B cell (primary cell): ENCODE measurements around the gene CERK. TPM values are rescaled to one million over a fixed set of nuclear protein-coding genes. Genes with fewer than 3 reads are reported as not detected.

Experiments
- ATAC-seq: fragments of 200-7000 bp; cut with Tn5 transposase; one replicate; pipeline ENCODE4 v1.10.0; 2021; ENCODE audit warnings: low read depth, mild to moderate bottlenecking, moderate number of reproducible peaks, moderate library complexity
- CTCF ChIA-PET: fragments of 350-600 bp; sonication (Branson Sonifier 250); formaldehyde crosslinking; loops from one replicate; lab custom pipeline; 2021; ENCODE audit warnings: antibody characterized with exemption, inconsistent platforms; lab: Charles Lee
- POLR2A ChIA-PET: fragments of 350-600 bp; sonication (Branson Sonifier 250); formaldehyde crosslinking; loops from one replicate; lab custom pipeline; 2021; ENCODE audit warnings: antibody characterized with exemption; lab: Charles Lee
- DNase-seq: peaks from one replicate; pipeline ENCODE4 v3.0.0; 2013
- H2AFZ ChIP-seq: 2 replicates; pipeline ENCODE4 v1.6.1; 2012; ENCODE audit warnings: mild to moderate bottlenecking, low read depth, low read length; ENCODE audit not compliant: insufficient read depth, poor library complexity, severe bottlenecking
- H3K27ac ChIP-seq, 2 donors: 1 replicate in 1 of 2; 2 replicates in 1 of 2; pipeline ENCODE4 v1.5.1; 2012 to 2013; ENCODE audit warnings: low read length in 2 of 2, mild to moderate bottlenecking in 2 of 2, moderate library complexity in 1 of 2
- H3K27me3 ChIP-seq, 4 experiments: fragments of 200-600 bp in 1 of 4; sonication (generic) in 1 of 4; replicated peaks in 1 of 4; 1 replicate in 2 of 4; 2 replicates in 2 of 4; pipeline versions ENCODE4 v1.6.1 to v1.7.0; 2013 to 2016; ENCODE audit warnings: low read length in 3 of 4, mild to moderate bottlenecking in 2 of 4, mixed read lengths in 1 of 4, moderate library complexity in 1 of 4; ENCODE audit not compliant: insufficient read depth in 4 of 4, control insufficient read depth in 3 of 4; ENCODE audit errors: control extremely low read depth in 1 of 4
- H3K36me3 ChIP-seq, 2 experiments: replicated peaks in 1 of 2; 1 replicate in 1 of 2; 2 replicates in 1 of 2; pipeline versions ENCODE4 v1.6.1 to v1.7.1; 2013; ENCODE audit warnings: low read length in 1 of 2; ENCODE audit not compliant: insufficient read depth in 2 of 2, control insufficient read depth in 1 of 2; ENCODE audit errors: control extremely low read depth in 1 of 2, extremely low read depth in 1 of 2
- H3K4me1 ChIP-seq, 2 donors: fragments of 200-600 bp in 1 of 2; sonication (generic) in 1 of 2; 1 replicate in 1 of 2; 2 replicates in 1 of 2; pipeline versions ENCODE4 v1.5.1 to v1.6.1; 2013 to 2017; ENCODE audit warnings: low read length in 2 of 2; ENCODE audit not compliant: control insufficient read depth in 2 of 2, insufficient read depth in 2 of 2
- H3K4me2 ChIP-seq: replicated peaks from 2 replicates; pipeline ENCODE3; 2012; ENCODE audit warnings: mild to moderate bottlenecking, low read depth, low read length; ENCODE audit not compliant: poor library complexity, severe bottlenecking
- H3K4me3 ChIP-seq, 5 experiments: fragments of 200-600 bp in 1 of 5; sonication (generic) in 1 of 5; 1 replicate in 3 of 5; 2 replicates in 2 of 5; pipeline versions ENCODE4 v1.5.1 to v1.7.0; 2011 to 2016; ENCODE audit warnings: low read length in 4 of 5, mild to moderate bottlenecking in 4 of 5, low read depth in 2 of 5, control low read depth in 1 of 5, moderate library complexity in 1 of 5; ENCODE audit not compliant: insufficient read depth in 1 of 5; ENCODE audit errors: control extremely low read depth in 1 of 5, extremely low read depth in 1 of 5
- H3K79me2 ChIP-seq: fragments of 200-600 bp; sonication (generic); one replicate; pipeline ENCODE4 v1.6.0; 2016; ENCODE audit warnings: low read length; ENCODE audit not compliant: control insufficient read depth, insufficient read depth
- H3K9ac ChIP-seq: fragments of 200-600 bp; sonication (generic); 2 replicates; pipeline ENCODE4 v1.6.1; 2017; ENCODE audit warnings: mild to moderate bottlenecking, low read length, moderate library complexity
- H3K9me3 ChIP-seq, 3 donors: one replicate each; pipeline versions ENCODE4 v1.6.1 to v1.7.1; 2013; ENCODE audit warnings: low read length in 2 of 3; ENCODE audit not compliant: control insufficient read depth in 2 of 3, insufficient read depth in 1 of 3; ENCODE audit errors: control extremely low read depth in 1 of 3
- H4K20me1 ChIP-seq: 2 replicates; pipeline ENCODE4 v1.6.0; 2012; ENCODE audit warnings: mild to moderate bottlenecking, low read length; ENCODE audit not compliant: insufficient read depth, control insufficient read depth, poor library complexity, severe bottlenecking
- H3K27ac Mint-ChIP-seq: one replicate; pipeline ENCODE4 v1.8.0; 2021; ENCODE audit warnings: mixed read lengths
- H3K27me3 Mint-ChIP-seq: one replicate; pipeline ENCODE4 v1.8.0; 2021; ENCODE audit warnings: mixed read lengths
- H3K4me1 Mint-ChIP-seq: one replicate; pipeline ENCODE4 v1.8.0; 2021; ENCODE audit warnings: mixed read lengths
- H3K4me3 Mint-ChIP-seq: one replicate; pipeline ENCODE4 v1.8.0; 2021; ENCODE audit warnings: mixed read lengths
- H3K9me3 Mint-ChIP-seq: one replicate; pipeline ENCODE4 v1.8.0; 2022; ENCODE audit warnings: mixed read lengths; ENCODE audit not compliant: insufficient read depth
- CTCF ChIP-seq: fragments of 200-600 bp; IDR thresholded peaks from one replicate; pipeline ENCODE4 v1.8.0; 2022; ENCODE audit warnings: antibody characterized with exemption, mild to moderate bottlenecking
- EZH2 ChIP-seq: IDR thresholded peaks from 2 replicates; pipeline ENCODE4 v1.6.1; 2012; ENCODE audit warnings: borderline replicate concordance, low read depth, mild to moderate bottlenecking, moderate library complexity, low read length; ENCODE audit not compliant: insufficient read depth, poor library complexity, severe bottlenecking
- WGBS: methylation state at CpG from one replicate; pipeline ENCODE4 v1.1.5; 2013; ENCODE audit warnings: missing lambda C conversion rate; ENCODE audit not compliant: insufficient coverage; 5-methylcytosine and 5-hydroxymethylcytosine counted together
- intact Hi-C: fragments of 100-400 bp; cut with micrococcal nuclease; formaldehyde crosslinking; loops from one replicate; pipeline ENCODE4 v1.10.0; 2022
- polyA plus RNA-seq: library from polyadenylated mRNA; depleted of rRNA; stranded (reverse); fragments of >200 nt; gene quantifications from 2 replicates; pipeline ENCODE4 v1.2.3, GENCODE V29; 2012
- total RNA-seq, 2 donors: library from RNA; stranded (reverse); fragments of 120-200 nt in 1 of 2; gene quantifications; 1 replicate in 1 of 2; 2 replicates in 1 of 2; pipeline versions ENCODE4 v1.2.3 to v1.2.4, GENCODE V29; 2013 to 2022

The CERK gene
- total and polyA plus RNA-seq, 2 donors (not counting 1 experiment from before 2014, with no cell fraction given) = 23.2 to 48.3 TPM

- peaks cover 0 to 13% (median 0%) of the 10 kb centered on the region in 3 donors for H3K9me3 ChIP-seq
- H3K4me3 Mint-ChIP-seq = no peak overlapping the region
- peaks cover 6% of the 10 kb centered on the region for H3K4me1 Mint-ChIP-seq
- WGBS = 86% methylated on average over 3 of the region's 6 CpGs
- no peak overlapping the region for H3K9ac ChIP-seq
- DNase-seq (no peak), ATAC-seq (no peak)
- peaks cover 5% of the 10 kb centered on the region for H3K27me3 Mint-ChIP-seq
- peaks cover under 1% of the 10 kb centered on the region for H4K20me1 ChIP-seq
- intact Hi-C loops = no loop called here
- peaks cover 0 to under 1% (median 0%) of the 10 kb centered on the region in 4 experiments for H3K27me3 ChIP-seq
- no peak overlapping the region for H3K4me2 ChIP-seq
- H3K9me3 Mint-ChIP-seq = no peaks in the 10 kb centered on the region
- no peaks in the 10 kb centered on the region for H3K36me3 ChIP-seq
- H3K4me1 ChIP-seq = peaks cover 10 to 12% of the 10 kb centered on the region in 2 donors
- no peak for TF ChIP-seq CTCF
- no peak for TF ChIP-seq EZH2
- CTCF ChIA-PET = no interaction called here
- POLR2A ChIA-PET = no interaction called here
- H2AFZ ChIP-seq = no peak overlapping the region
- no peak overlapping the region for H3K27ac ChIP-seq
- peak overlapping the region; percentile 12 for H3K27ac Mint-ChIP-seq
- peaks cover 4% of the 10 kb centered on the region for H3K79me2 ChIP-seq
- H3K4me3 ChIP-seq = no peak overlapping the region
Measured at GRCh38 chr22:46744581-46744980, 6.5 kb upstream of the CERK start.

- peaks cover 14% of the 10 kb centered on the region for H4K20me1 ChIP-seq
- ChIA-PET POLR2A (no interaction called here), CTCF (interaction anchor here (5.5 to 6.3 kb wide), 2 partner anchors 17 to 62 kb away, joined by 83 to 87 read pairs; partner anchors contain the start of gene TBC1D22A)
- ATAC-seq = no peak
- DNase-seq = no peak
- H3K79me2 ChIP-seq = peaks cover 4% of the 10 kb centered on the region
- WGBS = 98% methylated on average over 6 of the region's 6 CpGs
- TF ChIP-seq EZH2 (no peak), CTCF (no peak)
- H3K27me3 ChIP-seq = peaks cover 0 to 3% (median 0%) of the 10 kb centered on the region in 4 experiments
- Mint-ChIP-seq H3K27ac (no peak overlapping the region), H3K9me3 (no peaks in the 10 kb centered on the region), H3K4me3 (no peak overlapping the region), H3K27me3 (no peaks in the 10 kb centered on the region), H3K4me1 (peaks cover 7% of the 10 kb centered on the region)
- no peak overlapping the region for H3K9ac ChIP-seq
- peaks cover 12% of the 10 kb centered on the region in 2 donors for H3K4me1 ChIP-seq
- no peaks in the 10 kb centered on the region for H3K36me3 ChIP-seq
- no peak overlapping the region for H3K27ac ChIP-seq
- H2AFZ ChIP-seq = no peak overlapping the region
- no peak overlapping the region for H3K4me2 ChIP-seq
- peaks cover 0 to 13% (median 0%) of the 10 kb centered on the region in 3 donors for H3K9me3 ChIP-seq
- no peak overlapping the region for H3K4me3 ChIP-seq
- intact Hi-C loops = no loop called here
Measured at GRCh38 chr22:46742576-46743221, 4.6 kb upstream of the CERK start.
